SH-SY5Y (cell line): Measurements from ENCODE around the gene RNF123.

ENCODE experiments used
- GATA2 ChIP-seq: IDR thresholded peaks from 2 replicates; pipeline ENCODE4 v1.6.1; 2011; ENCODE audit warnings: mild to moderate bottlenecking, low read depth, low read length
- GATA3 ChIP-seq: IDR thresholded peaks from 2 replicates; pipeline ENCODE4 v1.6.1; 2011; ENCODE audit warnings: low read depth, mild to moderate bottlenecking, low read length, moderate library complexity

RNF123 gene

DNA sequence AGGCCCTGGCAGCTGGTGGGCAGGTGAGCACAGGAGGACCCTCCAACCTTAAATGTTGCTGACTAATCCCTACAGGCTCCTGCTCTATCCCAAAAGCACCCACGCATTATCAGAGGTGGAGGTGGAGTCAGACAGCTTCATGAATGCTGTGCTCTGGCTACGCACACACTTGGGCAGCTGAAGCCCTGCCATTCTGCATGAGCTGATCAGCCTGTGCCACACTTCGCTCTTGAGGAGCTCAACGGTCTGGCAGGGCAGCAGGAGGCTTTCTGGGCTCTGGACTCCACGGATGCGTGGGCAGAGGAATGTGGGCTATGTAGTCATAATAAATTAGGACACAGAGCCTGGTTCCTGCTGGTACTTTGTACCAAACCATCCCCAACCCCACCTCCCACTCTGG is 6.2 kb upstream of the RNF123 start:
- TF ChIP-seq GATA3: no peak
- no peak for TF ChIP-seq GATA2

DNA sequence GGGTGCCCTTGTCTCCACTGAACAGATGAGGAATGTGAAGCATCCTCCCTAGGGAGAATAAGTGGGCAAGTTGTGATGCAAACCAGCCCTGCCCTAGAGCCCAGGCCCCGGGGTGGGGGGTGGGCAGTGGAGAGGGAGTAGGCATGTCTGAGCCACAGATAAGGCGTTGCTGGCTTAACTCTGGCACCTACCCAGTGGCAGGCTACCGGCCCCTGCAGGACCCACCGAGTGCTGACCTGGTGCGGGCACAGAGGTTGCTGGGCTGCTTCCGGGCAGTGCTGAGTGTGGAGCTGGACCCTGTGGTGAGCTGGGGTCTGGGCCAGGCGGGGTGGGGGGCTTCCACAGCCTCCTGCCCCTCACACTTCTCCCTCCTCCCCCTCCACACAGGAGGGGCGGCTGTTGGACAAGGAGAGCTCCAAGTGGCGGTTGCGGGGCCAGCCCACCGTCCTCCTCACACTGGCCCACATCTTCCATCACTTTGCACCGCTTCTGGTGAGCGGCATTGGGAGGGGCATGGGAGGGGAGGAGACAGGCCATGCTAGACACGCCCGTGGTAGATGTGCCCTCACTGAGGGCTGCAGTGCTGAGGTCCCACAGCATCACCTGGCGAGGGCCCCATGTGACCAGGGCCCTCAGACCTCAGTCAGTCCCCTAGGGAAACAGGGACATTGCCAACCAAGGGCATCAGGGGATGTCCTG is 10.1 kb downstream of the RNF123 start:
- TF ChIP-seq GATA2 (no peak), GATA3 (no peak)

DNA sequence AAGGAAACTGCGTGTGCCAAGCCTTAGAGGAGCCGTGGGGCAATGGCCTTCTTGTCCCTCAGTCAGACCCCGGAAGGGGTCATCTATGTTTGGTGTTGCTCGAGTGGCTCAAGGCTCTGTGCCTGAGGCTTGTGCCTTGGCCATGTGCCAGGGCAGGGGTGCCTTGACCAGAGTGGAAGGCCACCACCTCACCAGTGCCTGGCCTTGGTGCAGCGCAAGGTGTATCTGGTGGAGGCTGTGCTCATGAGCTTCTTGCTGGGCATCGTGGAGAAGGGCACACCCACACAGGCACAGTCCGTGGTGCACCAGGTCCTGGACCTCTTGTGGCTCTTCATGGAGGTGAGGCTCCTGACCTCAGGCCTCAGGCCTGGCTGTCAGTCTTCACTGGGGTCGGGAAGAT is 10.7 kb downstream of the RNF123 start:
- TF ChIP-seq GATA2 (no peak), GATA3 (no peak)

DNA sequence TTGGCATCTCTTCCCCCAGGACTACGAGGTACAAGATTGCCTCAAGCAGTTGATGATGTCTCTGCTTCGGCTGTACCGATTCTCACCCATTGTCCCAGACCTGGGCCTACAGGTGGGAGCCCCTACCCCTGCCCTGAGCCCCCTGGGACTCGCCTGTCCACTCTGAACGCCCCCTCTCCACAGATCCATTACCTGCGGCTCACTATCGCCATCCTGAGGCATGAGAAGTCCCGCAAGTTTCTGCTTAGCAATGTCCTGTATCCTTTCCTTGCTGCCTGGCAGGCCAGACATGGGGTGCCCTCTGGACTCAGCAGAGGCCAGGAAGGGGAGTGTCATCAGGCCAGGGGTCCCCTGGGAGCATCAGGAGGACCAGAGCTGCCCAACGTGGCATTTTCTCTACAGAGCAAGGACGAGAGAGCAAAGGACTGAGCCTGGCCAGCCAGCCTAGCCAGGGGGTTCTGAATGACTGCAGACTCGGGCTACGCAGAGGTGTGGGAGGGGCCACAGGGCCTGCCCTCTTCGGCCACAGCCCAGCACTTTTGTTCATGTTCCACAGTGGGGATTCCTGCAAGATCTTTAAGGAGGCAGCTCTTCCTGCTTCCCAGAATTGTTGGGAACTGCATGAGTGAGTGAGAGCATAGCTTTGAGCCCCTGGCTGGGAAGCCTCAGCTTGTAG is 11.2 kb downstream of the RNF123 start:
- TF ChIP-seq GATA2: no peak
- TF ChIP-seq GATA3: no peak

DNA sequence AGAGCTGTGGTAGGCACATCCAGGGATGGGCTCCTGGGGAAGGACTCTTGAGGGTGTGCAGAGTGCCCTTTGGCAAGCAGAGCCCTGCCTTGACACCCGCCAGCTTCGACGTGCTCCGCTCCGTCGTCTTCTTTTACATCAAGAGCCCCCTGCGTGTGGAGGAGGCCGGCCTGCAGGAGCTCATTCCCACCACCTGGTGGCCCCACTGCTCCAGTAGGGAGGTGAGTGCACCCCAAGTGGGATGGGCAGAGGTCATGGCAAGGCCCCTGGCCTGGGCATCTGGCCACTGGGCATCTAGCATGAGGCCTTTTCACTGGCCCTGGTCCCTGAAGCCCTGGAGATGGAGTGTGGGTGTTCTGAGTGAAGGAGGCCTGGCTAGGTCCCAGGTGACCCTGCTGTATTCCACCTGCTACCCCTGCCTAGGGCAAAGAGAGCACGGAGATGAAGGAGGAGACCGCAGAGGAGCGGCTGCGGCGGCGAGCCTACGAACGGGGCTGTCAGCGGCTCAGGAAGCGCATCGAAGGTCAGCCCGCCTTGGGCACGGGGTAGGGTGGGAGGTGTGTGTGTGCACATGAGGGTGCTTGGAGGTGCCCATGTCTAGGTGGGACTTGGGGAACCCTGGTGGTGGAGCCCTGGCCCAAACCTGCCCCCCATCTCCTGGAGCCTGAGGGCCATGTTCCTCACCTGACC is 12.2 kb downstream of the RNF123 start:
- TF ChIP-seq GATA2 (no peak), GATA3 (no peak)

DNA sequence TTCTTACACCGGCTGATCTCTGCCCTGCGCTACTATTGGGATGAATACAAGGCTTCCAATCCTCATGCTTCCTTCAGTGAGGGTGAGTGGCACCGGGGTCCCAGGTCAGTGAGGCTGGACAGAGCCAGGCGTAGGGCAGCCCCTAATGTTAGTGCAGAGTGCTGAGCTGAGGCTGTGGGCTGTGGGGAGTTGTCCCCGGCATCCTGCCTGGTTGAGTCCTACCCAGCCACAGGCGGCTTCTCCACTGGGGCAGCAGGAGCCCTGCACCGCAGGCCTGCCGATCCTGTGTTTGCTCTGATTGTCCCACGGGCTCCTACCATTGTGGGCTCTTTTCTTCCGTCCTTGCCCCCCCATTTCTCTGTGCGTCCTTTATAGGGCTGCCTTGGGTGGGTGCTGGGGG is 13.3 kb downstream of the RNF123 start:
- TF ChIP-seq GATA2: no peak
- TF ChIP-seq GATA3: no peak

DNA sequence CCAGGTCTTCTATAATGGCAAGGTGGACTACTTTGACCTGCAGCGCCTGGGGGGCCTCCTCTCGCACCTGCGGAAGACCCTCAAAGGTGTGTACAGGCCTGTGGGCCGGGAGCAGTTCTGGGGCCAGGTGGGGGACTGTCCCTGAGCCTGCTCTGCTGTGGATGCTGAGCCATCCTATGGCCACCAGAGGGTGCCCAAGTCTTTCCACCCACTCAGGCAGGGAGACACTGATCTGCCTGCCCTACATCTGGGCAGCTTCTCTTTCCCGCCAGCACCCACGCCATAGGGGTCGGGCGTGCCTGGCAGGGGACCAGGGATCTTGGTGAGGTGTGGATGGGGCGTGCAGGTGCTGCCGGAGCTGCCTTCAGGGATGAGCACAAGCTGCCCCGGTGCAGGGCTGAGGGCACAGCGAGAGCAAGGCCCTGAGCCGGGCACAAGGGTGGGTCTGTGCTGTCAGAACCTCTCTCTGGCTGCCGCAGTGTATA is 14.1 kb downstream of the RNF123 start:
- TF ChIP-seq GATA2 (no peak), GATA3 (no peak)

DNA sequence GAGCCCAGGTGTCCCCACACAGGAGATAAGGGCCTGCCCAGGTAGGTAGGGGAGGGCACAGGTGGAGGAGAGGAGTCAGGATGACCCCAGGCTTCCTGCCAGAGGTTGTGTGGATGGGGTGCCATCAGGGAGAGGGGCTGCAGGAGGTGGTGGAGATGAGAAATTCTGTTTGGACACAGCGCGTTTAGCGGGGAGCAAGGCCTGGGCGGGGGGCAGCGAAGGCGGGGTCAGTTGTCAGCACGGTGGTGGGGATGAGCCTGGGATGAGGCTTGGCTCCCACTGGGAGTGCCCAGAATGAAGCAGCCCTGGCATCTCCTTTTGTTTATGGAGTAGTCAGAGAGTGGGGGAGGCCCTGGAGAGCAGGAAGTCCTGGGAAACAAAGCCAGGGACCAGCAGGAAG is 14.6 kb downstream of the RNF123 start:
- TF ChIP-seq GATA2: no peak
- no peak for TF ChIP-seq GATA3

DNA sequence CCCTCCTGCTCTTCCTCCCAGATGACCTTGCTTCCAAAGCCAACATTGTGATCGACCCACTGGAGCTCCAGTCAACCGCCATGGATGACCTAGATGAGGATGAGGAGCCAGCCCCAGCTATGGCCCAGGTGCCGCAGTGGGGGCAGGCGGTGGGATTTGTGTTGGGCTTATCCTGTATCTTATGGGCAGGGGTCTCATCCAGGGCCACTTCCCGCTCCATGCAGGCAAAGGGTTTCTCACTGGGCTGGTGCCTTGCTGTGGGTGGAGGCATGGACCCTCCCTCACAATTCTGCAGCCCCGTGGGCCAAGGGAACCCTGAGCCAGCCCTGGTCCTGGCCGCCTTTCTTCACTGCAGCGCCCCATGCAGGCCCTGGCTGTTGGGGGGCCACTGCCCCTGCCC is 15.3 kb downstream of the RNF123 start:
- TF ChIP-seq GATA3 (no peak), GATA2 (no peak)

DNA sequence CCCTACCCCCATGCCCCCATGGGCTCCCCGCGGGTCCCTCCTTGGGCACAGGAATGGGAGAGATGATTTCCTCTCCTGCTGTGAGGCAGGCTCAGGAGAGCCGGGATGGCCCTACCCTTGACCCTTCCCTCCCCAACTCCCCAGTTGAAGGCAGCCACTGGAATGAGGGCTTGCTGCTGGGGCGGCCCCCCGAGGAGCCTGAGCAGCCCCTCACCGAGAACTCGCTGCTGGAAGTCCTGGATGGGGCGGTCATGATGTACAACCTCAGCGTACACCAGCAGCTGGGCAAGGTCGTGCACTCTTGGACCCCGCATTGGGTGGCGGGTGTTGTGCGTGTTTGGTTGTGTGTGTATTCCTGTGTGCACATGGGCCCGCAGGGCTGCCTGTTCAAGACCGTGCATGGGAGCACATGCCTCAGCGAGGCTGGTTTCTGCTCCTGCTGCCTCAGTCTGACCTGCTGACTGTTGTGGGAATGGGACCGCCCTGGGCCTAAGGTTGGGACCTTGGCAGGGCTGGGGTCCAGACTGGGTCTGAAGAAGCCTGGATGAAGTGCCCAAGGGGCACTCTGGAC is 16.1 kb downstream of the RNF123 start:
- TF ChIP-seq GATA3: no peak

DNA sequence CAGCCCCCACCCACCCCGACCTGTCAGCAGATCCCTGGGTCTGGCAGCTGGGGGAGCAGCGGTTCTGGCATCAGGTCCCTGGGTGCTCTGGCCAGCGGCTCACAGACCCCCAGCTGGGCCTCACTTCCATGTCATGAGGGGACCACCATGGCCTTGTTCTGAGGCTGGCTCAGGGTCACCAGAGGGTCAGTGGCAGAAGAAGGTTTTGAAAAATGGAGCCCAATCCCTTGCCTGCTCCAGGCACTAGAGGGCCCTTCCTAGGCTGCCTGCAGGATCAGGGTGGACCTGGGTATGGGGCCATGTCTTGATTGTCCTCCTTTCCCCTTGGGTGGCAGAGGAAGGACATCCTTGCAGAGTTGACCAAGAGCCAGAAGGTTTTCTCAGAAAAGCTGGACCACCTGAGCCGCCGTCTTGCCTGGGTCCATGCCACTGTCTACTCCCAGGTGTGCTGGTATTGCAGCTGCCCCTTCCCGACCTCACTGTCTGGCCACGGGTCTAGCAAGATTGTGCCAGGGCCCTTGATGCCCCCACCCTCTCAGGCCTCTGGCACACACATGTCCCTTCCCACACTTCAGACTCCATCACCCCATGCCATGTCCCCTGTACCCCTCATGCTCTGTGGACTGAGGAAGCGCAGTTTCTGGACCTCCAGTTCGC is 17.2 kb downstream of the RNF123 start:
- no peak for TF ChIP-seq GATA2
- no peak for TF ChIP-seq GATA3

DNA sequence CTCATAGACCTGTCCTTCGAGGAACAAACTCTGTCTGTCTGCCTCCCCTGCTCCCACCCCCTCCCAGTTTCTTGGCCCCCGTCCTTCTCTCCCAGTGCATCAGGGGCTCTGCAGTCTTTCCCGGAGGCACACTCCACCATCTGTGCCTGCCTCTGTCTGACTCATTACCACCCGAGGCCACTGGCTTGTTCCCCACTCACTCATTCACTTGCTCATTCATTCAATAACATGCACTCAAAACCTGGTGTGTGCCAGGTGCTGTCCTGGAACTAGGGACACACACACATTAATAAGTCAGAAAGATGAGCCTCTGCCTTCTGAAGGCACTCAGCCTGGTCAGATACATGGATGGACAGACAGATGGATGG is 17.7 kb downstream of the RNF123 start:
- TF ChIP-seq GATA2: no peak
- no peak for TF ChIP-seq GATA3

DNA sequence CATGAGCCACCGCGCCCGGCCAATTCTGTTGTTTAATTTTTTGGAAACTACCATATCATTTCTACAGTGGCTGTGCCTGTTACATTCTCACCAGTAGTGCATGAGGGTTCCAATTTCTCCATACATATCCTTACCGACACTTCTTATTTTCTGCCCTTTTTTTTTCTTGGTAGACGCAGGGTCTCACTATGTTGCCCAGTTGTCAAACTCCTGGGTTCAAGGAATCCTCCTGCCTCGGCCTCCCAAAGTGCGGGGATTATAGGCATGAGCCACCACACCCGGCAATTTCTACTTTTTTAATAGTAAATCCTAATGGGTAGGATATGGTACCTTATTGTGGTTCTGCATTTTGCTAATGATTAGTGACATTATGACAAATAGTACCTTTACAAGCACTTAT is 20.5 kb downstream of the RNF123 start:
- no peak for TF ChIP-seq GATA2
- TF ChIP-seq GATA3: no peak

DNA sequence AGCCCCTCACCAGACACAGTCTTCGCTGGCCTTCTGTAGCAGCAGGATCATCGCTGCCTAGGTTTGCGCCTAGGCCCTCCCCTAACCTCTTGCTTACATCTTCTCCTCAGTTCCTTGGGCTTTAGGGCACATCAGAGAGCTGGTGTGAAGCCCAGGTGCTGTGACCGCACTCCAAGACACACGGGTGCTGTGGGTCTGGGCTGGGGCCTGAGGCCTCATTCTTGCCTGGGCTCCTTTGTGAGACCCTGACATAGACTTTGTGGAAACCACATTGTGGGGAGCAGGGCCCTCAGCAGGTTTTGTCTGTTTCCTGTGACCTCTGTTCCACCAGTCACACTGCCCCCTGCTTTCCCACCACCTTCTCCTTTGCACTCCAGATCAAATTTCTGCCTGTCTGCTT is 22.1 kb downstream of the RNF123 start:
- TF ChIP-seq GATA3: no peak
- TF ChIP-seq GATA2: no peak

DNA sequence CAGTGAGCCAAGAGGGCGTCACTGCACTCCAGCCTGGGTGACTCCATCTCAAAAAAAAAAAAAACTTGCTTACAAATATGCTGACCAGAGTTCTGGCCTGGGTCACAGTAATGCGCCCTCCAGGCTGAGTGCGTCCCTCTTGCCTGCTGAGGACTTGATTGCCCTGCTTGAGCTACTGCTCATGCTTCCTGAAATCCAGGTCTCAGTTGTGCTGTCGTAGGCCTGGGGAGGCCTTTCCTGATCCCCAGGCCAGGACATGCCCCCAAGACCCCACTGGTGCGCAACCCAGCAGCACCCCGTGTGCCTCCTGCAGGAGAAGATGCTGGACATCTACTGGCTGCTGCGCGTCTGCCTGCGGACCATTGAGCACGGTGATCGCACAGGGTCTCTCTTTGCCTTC is 22.8 kb downstream of the RNF123 start:
- no peak for TF ChIP-seq GATA3
- TF ChIP-seq GATA2: no peak
